Stimulated activated CD4-positive, alpha-beta T cell treated with anti-CD3 and anti-CD28 coated beads, Interleukin-4, amount 100 ng/mL, for 24 hours (primary cell): ENCODE results near the gene EML1.

Experiments used
- DNase-seq: peaks from one replicate; pipeline ENCODE4 v3.0.0-alpha.2; 2020

Gene EML1

GRCh38 chr14:99971941-99972747, 178.9 kb downstream of the EML1 start:
- DNase-seq: peak; percentile 17

- DNase-seq: no peak
These were observed 179.7 kb downstream of the EML1 start for GRCh38 chr14:99972748-99973466.

DNA sequence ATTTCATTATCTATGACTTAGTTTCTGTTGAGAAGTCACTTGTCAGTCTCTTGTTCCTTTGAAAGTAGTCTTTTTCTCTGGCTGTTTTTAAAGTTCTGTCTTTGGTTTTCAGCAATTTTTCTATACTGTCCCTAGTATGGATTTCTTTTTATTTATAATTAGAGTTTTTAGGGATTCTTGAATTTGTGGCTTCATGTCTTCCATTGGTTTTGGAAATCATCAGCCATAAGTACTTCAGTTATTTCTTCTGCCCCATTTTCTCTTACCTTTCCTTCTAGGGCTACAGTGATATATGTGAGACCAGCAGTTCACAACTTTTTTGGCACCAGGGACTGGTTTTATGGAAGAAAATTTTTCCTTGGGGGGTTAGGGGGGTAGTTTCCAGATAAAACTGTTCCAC, 182.0 kb downstream of the EML1 start:
- DNase-seq: no peak

GRCh38 chr14:99976021-99976420, 182.8 kb downstream of the EML1 start:
- DNase-seq: no peak

DNA sequence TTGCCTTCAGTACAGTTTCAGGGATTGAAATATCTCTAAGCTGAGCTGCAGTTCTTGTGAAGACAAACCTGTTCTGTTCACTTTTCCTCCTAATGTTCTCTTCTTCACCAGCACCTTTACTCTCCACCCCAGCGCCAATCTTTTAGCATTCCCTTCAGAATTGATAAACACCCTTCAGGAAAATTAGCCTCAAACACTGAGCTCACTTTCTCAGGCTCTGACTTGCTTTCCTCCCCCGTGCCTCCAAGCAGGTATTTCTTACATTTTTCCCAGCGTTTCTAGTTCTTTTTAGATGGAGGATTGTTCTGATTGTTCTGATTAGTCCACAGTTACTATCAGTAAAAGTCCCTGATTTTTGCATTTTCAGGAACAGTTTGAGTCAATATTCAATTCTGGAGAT, 183.5 kb downstream of the EML1 start:
- DNase-seq: no peak

- no peak for DNase-seq
These were observed 187.1 kb downstream of the EML1 start for GRCh38 chr14:99980299-99980698.

GRCh38 chr14:99981806-99982205, 188.6 kb downstream of the EML1 start:
- no peak for DNase-seq

DNA sequence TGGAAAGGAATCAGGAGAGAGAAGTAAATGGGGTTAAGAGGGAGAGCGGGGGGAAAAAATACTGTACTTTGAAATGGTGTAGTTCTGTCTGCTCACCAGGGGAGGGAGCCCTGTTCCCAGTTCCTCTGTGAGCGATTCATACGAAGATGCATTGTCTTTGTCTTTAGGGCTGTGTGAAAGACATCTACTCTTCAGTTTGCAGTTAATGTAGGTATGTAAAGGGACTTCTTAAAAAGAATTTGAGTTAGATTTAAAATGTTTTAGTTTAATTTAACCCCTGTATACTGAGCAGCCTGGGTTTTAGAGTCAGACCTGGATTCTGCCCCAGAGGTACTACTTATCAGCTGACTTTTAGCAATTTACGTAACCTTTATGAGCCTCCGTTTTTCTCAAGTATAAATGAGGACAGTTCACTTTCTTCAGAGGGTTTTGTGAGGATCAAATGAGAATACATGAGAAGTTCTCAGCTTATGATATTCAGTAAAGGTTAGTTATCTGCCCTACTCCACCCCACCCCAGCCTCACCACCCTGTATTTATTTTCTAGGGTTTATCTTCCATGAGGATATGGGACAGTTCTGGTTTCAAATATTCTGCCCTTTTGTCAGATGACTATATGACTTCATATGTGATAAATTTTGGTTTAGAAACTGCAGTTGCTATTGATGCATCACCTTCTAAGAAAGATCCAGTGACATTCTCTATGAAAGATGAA, 189.5 kb downstream of the EML1 start:
- peak; percentile 70 for DNase-seq

DNA sequence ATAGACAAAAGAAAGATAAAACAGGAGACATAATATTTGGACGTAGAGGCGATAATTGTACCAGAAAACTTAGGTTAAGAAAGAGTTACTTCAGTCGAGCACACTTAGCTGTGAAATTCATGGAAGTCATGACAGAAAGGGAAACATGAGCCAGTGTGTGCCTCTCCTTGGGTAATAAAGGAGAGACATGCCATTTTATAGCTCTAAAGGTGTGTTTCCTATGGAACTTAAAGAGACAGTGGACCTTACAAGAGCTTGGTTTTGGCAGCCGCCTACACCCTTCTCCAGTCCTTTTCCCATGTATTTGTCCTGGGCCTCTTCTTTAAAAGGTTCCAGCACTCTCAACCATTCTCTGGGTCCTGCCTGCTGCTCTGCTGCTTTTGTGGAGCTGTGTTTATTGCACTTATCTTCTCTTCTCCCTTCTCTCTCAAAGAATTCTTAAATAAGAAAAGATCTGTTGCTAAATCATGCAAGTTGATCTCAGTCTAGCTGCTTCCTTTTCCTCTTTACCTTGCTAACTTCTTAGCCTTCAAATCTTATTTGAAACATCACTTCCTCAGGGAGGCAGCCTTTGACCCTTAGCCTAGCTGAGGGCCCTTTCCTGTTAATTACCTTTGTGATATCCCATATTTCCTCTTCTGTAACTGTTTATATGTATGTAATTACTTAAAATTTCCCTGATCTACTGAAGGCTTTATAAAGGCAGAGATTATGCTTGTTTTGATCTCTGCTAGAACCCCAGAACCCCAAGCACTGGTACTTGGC, 190.2 kb downstream of the EML1 start:
- no peak for DNase-seq

GRCh38 chr14:99984036-99984435, 190.8 kb downstream of the EML1 start:
- DNase-seq: no peak

DNA sequence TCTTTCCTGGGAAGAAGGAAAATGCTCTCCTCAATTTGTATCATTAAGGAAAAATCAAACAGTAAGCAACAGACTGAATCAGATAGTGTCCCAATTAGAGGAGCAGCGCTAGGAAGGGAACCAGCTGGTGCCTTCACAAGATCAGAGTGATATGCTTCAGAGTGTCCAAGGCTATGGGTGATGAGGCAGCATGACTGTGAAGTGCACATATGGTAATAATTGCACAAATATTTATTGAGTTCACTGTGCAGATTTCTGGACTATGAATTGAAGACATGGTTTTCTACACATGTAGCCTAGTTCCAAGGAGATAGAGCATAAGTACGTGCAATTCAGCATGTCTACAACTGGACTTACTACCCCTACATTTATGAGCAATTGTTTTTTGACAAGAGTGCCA, 193.2 kb downstream of the EML1 start:
- no peak for DNase-seq

DNA sequence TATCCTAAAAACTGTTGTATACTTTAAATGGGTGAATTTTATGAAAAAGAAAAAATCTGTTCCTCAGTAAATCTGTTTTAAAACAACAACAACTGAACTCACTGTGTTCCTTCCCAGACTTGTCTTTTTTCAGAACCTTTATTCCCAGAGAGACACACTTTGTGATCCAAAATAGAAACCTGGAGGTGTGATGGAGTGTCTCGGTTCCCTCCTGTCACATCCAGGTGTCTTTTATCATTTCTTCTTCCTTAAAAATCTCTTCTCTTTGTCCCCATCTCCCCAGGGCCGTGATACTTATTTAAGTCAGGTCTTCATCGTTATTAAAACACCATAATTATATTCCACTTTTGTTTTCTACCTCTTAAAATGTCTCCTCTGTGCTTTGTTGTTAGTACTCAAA, 195.8 kb downstream of the EML1 start:
- no peak for DNase-seq

- no peak for DNase-seq
These were observed 197.3 kb downstream of the EML1 start for GRCh38 chr14:99990268-99991170.

GRCh38 chr14:99991331-99991730, 198.1 kb downstream of the EML1 start:
- DNase-seq: no peak
